Measurements from ENCODE around the gene C21orf91. TPM values are rescaled to one million over a fixed set of nuclear protein-coding genes. Genes with fewer than 3 reads are reported as not detected.

C21orf91 gene
- total RNA-seq, 2 experiments from 2014 or later: 32.5 to 32.6 TPM

- no peak for ATAC-seq
- ChIA-PET CTCF (no interaction called here), POLR2A (interaction anchor here (0.7 to 1.1 kb wide), 2 partner anchors 9 to 11 kb away, joined by 3 read pairs; no protein-coding TSS in a partner anchor)
- H3K4me3 Mint-ChIP-seq: no peak overlapping the region
- no peaks in the 10 kb centered on the region for H3K4me1 Mint-ChIP-seq (ENCODE audit: low read depth)
- H3K27ac Mint-ChIP-seq: no peak overlapping the region
- H3K27me3 Mint-ChIP-seq: no peaks in the 10 kb centered on the region
- H3K36me3 Mint-ChIP-seq (ENCODE audit: low read depth): no peaks in the 10 kb centered on the region
- TF ChIP-seq CTCF (IDR thresholded peaks at IDR 0.05): no peak
- DNase-seq: no peak
- no peaks in the 10 kb centered on the region for H3K9me3 Mint-ChIP-seq
- intact Hi-C loops (cut with micrococcal nuclease): no loop called here
Observed at GRCh38 chr21:17758683-17759082, 60.5 kb downstream of the C21orf91 start.

- no peak for DNase-seq
- no peak for TF ChIP-seq CTCF (IDR thresholded peaks at IDR 0.05)
- no peak overlapping the region for H3K27ac Mint-ChIP-seq
- no peaks in the 10 kb centered on the region for H3K36me3 Mint-ChIP-seq (ENCODE audit: low read depth)
- H3K27me3 Mint-ChIP-seq: no peaks in the 10 kb centered on the region
- POLR2A ChIA-PET: interaction anchor here (0.6 to 1.1 kb wide), 3 partner anchors 9 to 872 kb away, joined by 3 read pairs; no protein-coding TSS in a partner anchor
- ATAC-seq: no peak
- CTCF ChIA-PET: no interaction called here
- intact Hi-C loops (cut with micrococcal nuclease): no loop called here
- no peaks in the 10 kb centered on the region for H3K9me3 Mint-ChIP-seq
- H3K4me3 Mint-ChIP-seq: no peak overlapping the region
- H3K4me1 Mint-ChIP-seq (ENCODE audit: low read depth): no peaks in the 10 kb centered on the region
Observed at GRCh38 chr21:17757671-17758070, 61.5 kb downstream of the C21orf91 start.

- H3K4me3 Mint-ChIP-seq: no peak overlapping the region
- ATAC-seq (no peak), DNase-seq (no peak)
- H3K27me3 Mint-ChIP-seq: no peaks in the 10 kb centered on the region
- no peaks in the 10 kb centered on the region for H3K36me3 Mint-ChIP-seq (ENCODE audit: low read depth)
- intact Hi-C loops (cut with micrococcal nuclease): no loop called here
- H3K4me1 Mint-ChIP-seq (ENCODE audit: low read depth): no peaks in the 10 kb centered on the region
- H3K9me3 Mint-ChIP-seq: peaks cover 3% of the 10 kb centered on the region
- POLR2A ChIA-PET: no interaction called here
- CTCF ChIA-PET: no interaction called here
- no peak overlapping the region for H3K27ac Mint-ChIP-seq
- TF ChIP-seq CTCF (IDR thresholded peaks at IDR 0.05): no peak
Observed at GRCh38 chr21:17753736-17754135, 65.4 kb downstream of the C21orf91 start.

GRCh38 chr21:17752171-17752570 is 67.0 kb downstream of the C21orf91 start:
- ChIA-PET CTCF (interaction anchor here (1.2 kb wide), 1 partner anchor 12 kb away, joined by 3 read pairs; no protein-coding TSS in a partner anchor), POLR2A (no interaction called here)
- Mint-ChIP-seq H3K4me1 (ENCODE audit: low read depth) (peaks cover under 1% of the 10 kb centered on the region), H3K4me3 (no peak overlapping the region), H3K36me3 (ENCODE audit: low read depth) (no peaks in the 10 kb centered on the region), H3K9me3 (peaks cover 3% of the 10 kb centered on the region), H3K27me3 (no peaks in the 10 kb centered on the region), H3K27ac (no peak overlapping the region)
- TF ChIP-seq CTCF (IDR thresholded peaks at IDR 0.05): no peak
- intact Hi-C loops (cut with micrococcal nuclease): no loop called here
- DNase-seq (no peak), ATAC-seq (no peak)

GRCh38 chr21:17746920-17747319 is 72.2 kb downstream of the C21orf91 start:
- intact Hi-C loops (cut with micrococcal nuclease): no loop called here
- DNase-seq (no peak), ATAC-seq (peak; percentile 30)
- no peak overlapping the region for H3K27ac Mint-ChIP-seq
- CTCF ChIA-PET: interaction anchor here (1.0 to 1.2 kb wide), 2 partner anchors 58 to 157 kb away, joined by 3 read pairs; no protein-coding TSS in a partner anchor
- TF ChIP-seq CTCF (IDR thresholded peaks at IDR 0.05): no peak
- H3K4me3 Mint-ChIP-seq: no peak overlapping the region
- peaks cover 13% of the 10 kb centered on the region for H3K4me1 Mint-ChIP-seq (ENCODE audit: low read depth)
- H3K27me3 Mint-ChIP-seq: no peaks in the 10 kb centered on the region
- H3K9me3 Mint-ChIP-seq: peaks cover 14% of the 10 kb centered on the region
- no peaks in the 10 kb centered on the region for H3K36me3 Mint-ChIP-seq (ENCODE audit: low read depth)
- POLR2A ChIA-PET: interaction anchor here (1.6 kb wide), 1 partner anchor 16 kb away, joined by 3 read pairs; no protein-coding TSS in a partner anchor
